ENCODE measurements around the gene AP4E1. TPM values are rescaled to one million over a fixed set of nuclear protein-coding genes. Genes with fewer than 3 reads are reported as not detected.

The AP4E1 gene
- polyA plus RNA-seq, 1 donor (not counting 4 experiments of a cell fraction or from before 2014, with no cell fraction given): 7.9 TPM

GRCh38 chr15:50968353-50968752 lies 59.9 kb downstream of the AP4E1 start:
- Histone ChIP-seq H3K27ac (ENCODE audit: control insufficient read depth, insufficient read depth, low read length) (no peak overlapping the region), H3K9ac (ENCODE audit: control insufficient read depth, extremely low read depth, insufficient read depth, low read length) (no peak overlapping the region), H2AFZ (ENCODE audit: control insufficient read depth, low read length) (no peak overlapping the region), H3K4me1 (ENCODE audit: control insufficient read depth, extremely low read depth, insufficient read depth, low read length) (no peaks in the 10 kb centered on the region), H3K36me3 (ENCODE audit: control insufficient read depth in 2 of 2, extremely low read depth in 1 of 2, insufficient read depth in 2 of 2, low read length in 2 of 2) (peaks cover 3 to 4% of the 10 kb centered on the region in 2 experiments), H4K20me1 (ENCODE audit: control insufficient read depth, extremely low read depth, insufficient read depth, low read length) (no peaks in the 10 kb centered on the region), H3K4me2 (ENCODE audit: control insufficient read depth, extremely low read depth, insufficient read depth, low read depth, low read length) (no peak overlapping the region), H3K9me3 (ENCODE audit: control insufficient read depth, low read depth, low read length) (no peaks in the 10 kb centered on the region), H3K4me3 (ENCODE audit: control insufficient read depth in 2 of 3, extremely low read depth in 1 of 3, insufficient read depth in 2 of 3, low read depth in 1 of 3, low read length in 3 of 3) (no peak overlapping the region), H3K27me3 (ENCODE audit: control insufficient read depth, extremely low read depth, insufficient read depth, low read length) (no peaks in the 10 kb centered on the region), H3K9me1 (ENCODE audit: control insufficient read depth, extremely low read depth, insufficient read depth, low read length) (no peaks in the 10 kb centered on the region), H3K79me2 (ENCODE audit: control insufficient read depth, insufficient read depth, low read length) (peaks cover 5% of the 10 kb centered on the region)
- FAIRE-seq: no peak
- no peak for DNase-seq (ENCODE audit: low read depth, low spot score)
- dilution Hi-C loops (cut with MboI; ENCODE audit: extremely low pct_ligation_motif_present, low sequenced_read_pairs): no loop called here
- TF ChIP-seq CTCF (optimal IDR thresholded peaks at IDR 0.05 in 1 of 3, IDR thresholded peaks at IDR 0.05 in 1 of 3, conservative IDR thresholded peaks at IDR 0.05 in 1 of 3; ENCODE audit: extremely low read depth in 1 of 3, insufficient read depth in 2 of 3, low read length in 3 of 3): no peak
- TF ChIP-seq EZH2 (IDR thresholded peaks at IDR 0.05; ENCODE audit: low read length): no peak

GRCh38 chr15:50970524-50970923 lies 62.0 kb downstream of the AP4E1 start:
- Histone ChIP-seq H3K9me3 (ENCODE audit: control insufficient read depth, low read depth, low read length) (no peaks in the 10 kb centered on the region), H3K9me1 (ENCODE audit: control insufficient read depth, extremely low read depth, insufficient read depth, low read length) (no peaks in the 10 kb centered on the region), H3K79me2 (ENCODE audit: control insufficient read depth, insufficient read depth, low read length) (no peaks in the 10 kb centered on the region), H3K9ac (ENCODE audit: control insufficient read depth, extremely low read depth, insufficient read depth, low read length) (no peak overlapping the region), H3K4me1 (ENCODE audit: control insufficient read depth, extremely low read depth, insufficient read depth, low read length) (no peaks in the 10 kb centered on the region), H3K27ac (ENCODE audit: control insufficient read depth, insufficient read depth, low read length) (no peak overlapping the region), H3K27me3 (ENCODE audit: control insufficient read depth, extremely low read depth, insufficient read depth, low read length) (no peaks in the 10 kb centered on the region), H2AFZ (ENCODE audit: control insufficient read depth, low read length) (no peak overlapping the region), H3K4me2 (ENCODE audit: control insufficient read depth, extremely low read depth, insufficient read depth, low read depth, low read length) (no peak overlapping the region), H3K36me3 (ENCODE audit: control insufficient read depth in 2 of 2, extremely low read depth in 1 of 2, insufficient read depth in 2 of 2, low read length in 2 of 2) (peaks cover 3 to 4% of the 10 kb centered on the region in 2 experiments), H3K4me3 (ENCODE audit: control insufficient read depth in 2 of 3, extremely low read depth in 1 of 3, insufficient read depth in 2 of 3, low read depth in 1 of 3, low read length in 3 of 3) (no peak overlapping the region), H4K20me1 (ENCODE audit: control insufficient read depth, extremely low read depth, insufficient read depth, low read length) (no peaks in the 10 kb centered on the region)
- FAIRE-seq: no peak
- no peak for DNase-seq (ENCODE audit: low read depth, low spot score)
- dilution Hi-C loops (cut with MboI; ENCODE audit: extremely low pct_ligation_motif_present, low sequenced_read_pairs): no loop called here
- TF ChIP-seq CTCF (optimal IDR thresholded peaks at IDR 0.05 in 1 of 3, IDR thresholded peaks at IDR 0.05 in 1 of 3, conservative IDR thresholded peaks at IDR 0.05 in 1 of 3; ENCODE audit: extremely low read depth in 1 of 3, insufficient read depth in 2 of 3, low read length in 3 of 3): no peak
- no peak for TF ChIP-seq EZH2 (IDR thresholded peaks at IDR 0.05; ENCODE audit: low read length)

Data from keratinocyte (primary cell).